ENCODE data around the gene CLCN5. TPM values are rescaled to one million over a fixed set of nuclear protein-coding genes. Genes with fewer than 3 reads are reported as not detected.

Gene CLCN5
- total and polyA plus RNA-seq, 2 experiments from 2014 or later: 3.7 to 13.6 TPM

DNA sequence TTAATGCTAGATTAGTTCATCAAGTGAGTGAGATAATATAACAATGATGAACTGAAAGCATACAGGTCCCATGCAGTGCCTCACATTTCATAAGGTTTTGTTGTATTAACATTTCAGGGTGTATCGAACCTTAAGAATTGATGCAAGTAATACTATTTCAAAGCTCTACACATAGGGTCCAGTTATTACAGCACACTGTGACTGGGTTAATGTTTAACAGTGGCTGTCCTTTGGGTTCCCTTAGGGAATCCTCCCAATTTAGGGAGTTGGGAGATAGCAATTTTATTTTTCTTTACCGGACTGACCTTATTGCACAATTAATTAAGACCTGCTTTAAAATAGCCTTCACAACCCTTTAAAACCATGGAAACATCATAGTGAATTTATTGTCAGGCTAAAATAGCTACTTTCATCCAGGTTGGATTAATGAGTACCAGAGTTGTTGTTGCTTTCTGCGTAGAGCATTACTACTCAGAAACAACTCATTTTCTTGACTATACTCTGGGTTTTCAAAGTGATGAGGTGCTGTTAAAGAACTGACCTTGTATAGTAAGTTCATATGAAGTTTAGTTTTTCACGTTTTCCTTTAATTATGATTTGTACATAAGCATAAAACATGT is 144.0 kb downstream of the CLCN5 start:
- Mint-ChIP-seq H3K4me3 (no peak overlapping the region), H3K36me3 (ENCODE audit: low read depth) (no peaks in the 10 kb centered on the region), H3K9me3 (no peaks in the 10 kb centered on the region), H3K4me1 (peaks cover 9% of the 10 kb centered on the region), H3K27ac (no peak overlapping the region), H3K27me3 (ENCODE audit: insufficient read depth, low read depth, poor library complexity) (no peaks in the 10 kb centered on the region)
- Histone ChIP-seq H3K4me1 (ENCODE audit: insufficient read depth) (peaks cover 4% of the 10 kb centered on the region; the same call in 1 of the 2 replicates), H3K9me2 (ENCODE audit: insufficient read depth) (no peaks in the 10 kb centered on the region), H2AFZ (no peak overlapping the region), H3F3A (replicated peaks; ENCODE audit: low read depth) (no peaks in the 10 kb centered on the region), H3K4me3 (no peak overlapping the region), H3K4me2 (no peak overlapping the region), H3K27me3 (ENCODE audit: insufficient read depth) (no peaks in the 10 kb centered on the region), H3K27ac (ENCODE audit: low read depth) (no peak overlapping the region), H4K20me1 (replicated peaks; ENCODE audit: insufficient read depth) (no peaks in the 10 kb centered on the region), H3K79me2 (replicated peaks; ENCODE audit: insufficient read depth) (no peaks in the 10 kb centered on the region), H3K36me3 (ENCODE audit: insufficient read depth) (no peaks in the 10 kb centered on the region)
- ATAC-seq (no peak), DNase-seq (ENCODE audit: low spot score) (no peak)
- TF ChIP-seq ZNF331 (CRISPR knock-in tag; IDR thresholded peaks at IDR 0.05; ENCODE audit: low read depth): no peak
- no peak for TF ChIP-seq REST (IDR thresholded peaks at IDR 0.05; ENCODE audit: unreplicated experiment)
- TF ChIP-seq, protein P1, sequence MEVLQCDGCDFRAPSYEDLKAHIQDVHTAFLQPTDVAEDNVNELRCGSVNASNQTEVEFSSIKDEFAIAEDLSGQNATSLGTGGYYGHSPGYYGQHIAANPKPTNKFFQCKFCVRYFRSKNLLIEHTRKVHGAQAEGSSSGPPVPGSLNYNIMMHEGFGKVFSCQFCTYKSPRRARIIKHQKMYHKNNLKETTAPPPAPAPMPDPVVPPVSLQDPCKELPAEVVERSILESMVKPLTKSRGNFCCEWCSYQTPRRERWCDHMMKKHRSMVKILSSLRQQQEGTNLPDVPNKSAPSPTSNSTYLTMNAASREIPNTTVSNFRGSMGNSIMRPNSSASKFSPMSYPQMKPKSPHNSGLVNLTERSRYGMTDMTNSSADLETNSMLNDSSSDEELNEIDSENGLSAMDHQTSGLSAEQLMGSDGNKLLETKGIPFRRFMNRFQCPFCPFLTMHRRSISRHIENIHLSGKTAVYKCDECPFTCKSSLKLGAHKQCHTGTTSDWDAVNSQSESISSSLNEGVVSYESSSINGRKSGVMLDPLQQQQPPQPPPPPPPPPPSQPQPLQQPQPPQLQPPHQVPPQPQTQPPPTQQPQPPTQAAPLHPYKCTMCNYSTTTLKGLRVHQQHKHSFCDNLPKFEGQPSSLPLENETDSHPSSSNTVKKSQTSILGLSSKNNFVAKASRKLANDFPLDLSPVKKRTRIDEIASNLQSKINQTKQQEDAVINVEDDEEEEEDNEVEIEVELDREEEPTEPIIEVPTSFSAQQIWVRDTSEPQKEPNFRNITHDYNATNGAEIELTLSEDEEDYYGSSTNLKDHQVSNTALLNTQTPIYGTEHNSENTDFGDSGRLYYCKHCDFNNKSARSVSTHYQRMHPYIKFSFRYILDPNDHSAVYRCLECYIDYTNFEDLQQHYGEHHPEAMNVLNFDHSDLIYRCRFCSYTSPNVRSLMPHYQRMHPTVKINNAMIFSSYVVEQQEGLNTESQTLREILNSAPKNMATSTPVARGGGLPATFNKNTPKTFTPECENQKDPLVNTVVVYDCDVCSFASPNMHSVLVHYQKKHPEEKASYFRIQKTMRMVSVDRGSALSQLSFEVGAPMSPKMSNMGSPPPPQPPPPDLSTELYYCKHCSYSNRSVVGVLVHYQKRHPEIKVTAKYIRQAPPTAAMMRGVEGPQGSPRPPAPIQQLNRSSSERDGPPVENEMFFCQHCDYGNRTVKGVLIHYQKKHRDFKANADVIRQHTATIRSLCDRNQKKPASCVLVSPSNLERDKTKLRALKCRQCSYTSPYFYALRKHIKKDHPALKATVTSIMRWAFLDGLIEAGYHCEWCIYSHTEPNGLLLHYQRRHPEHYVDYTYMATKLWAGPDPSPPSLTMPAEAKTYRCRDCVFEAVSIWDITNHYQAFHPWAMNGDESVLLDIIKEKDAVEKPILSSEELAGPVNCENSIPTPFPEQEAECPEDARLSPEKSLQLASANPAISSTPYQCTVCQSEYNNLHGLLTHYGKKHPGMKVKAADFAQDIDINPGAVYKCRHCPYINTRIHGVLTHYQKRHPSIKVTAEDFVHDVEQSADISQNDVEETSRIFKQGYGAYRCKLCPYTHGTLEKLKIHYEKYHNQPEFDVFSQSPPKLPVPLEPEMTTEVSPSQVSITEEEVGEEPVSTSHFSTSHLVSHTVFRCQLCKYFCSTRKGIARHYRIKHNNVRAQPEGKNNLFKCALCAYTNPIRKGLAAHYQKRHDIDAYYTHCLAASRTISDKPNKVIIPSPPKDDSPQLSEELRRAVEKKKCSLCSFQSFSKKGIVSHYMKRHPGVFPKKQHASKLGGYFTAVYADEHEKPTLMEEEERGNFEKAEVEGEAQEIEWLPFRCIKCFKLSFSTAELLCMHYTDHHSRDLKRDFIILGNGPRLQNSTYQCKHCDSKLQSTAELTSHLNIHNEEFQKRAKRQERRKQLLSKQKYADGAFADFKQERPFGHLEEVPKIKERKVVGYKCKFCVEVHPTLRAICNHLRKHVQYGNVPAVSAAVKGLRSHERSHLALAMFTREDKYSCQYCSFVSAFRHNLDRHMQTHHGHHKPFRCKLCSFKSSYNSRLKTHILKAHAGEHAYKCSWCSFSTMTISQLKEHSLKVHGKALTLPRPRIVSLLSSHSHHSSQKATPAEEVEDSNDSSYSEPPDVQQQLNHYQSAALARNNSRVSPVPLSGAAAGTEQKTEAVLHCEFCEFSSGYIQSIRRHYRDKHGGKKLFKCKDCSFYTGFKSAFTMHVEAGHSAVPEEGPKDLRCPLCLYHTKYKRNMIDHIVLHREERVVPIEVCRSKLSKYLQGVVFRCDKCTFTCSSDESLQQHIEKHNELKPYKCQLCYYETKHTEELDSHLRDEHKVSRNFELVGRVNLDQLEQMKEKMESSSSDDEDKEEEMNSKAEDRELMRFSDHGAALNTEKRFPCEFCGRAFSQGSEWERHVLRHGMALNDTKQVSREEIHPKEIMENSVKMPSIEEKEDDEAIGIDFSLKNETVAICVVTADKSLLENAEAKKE (CRISPR knock-in tag; IDR thresholded peaks at IDR 0.05): no peak
- no peak for TF ChIP-seq EZH2phosphoT487 (IDR thresholded peaks at IDR 0.05; ENCODE audit: unreplicated experiment)
- no peak for TF ChIP-seq ETS1 (IDR thresholded peaks at IDR 0.05)
- no peak for TF ChIP-seq JUNB (IDR thresholded peaks at IDR 0.05; ENCODE audit: unreplicated experiment)
- no peak for TF ChIP-seq POLR2AphosphoS5 (IDR thresholded peaks at IDR 0.05; ENCODE audit: low read depth)
- TF ChIP-seq EZH2 (IDR thresholded peaks at IDR 0.05; ENCODE audit: low read depth, unreplicated experiment): no peak
- TF ChIP-seq CTCF (conservative IDR thresholded peaks at IDR 0.05; ENCODE audit: low read depth in 2 of 2): no peak
